Measurements from ENCODE around the gene FYB1.
"Not testable (repeated sequence)": the region's sequence is repeated elsewhere in the genome, so short reads cannot be mapped to it uniquely, and the experiment has no call there.

The FYB1 gene

GRCh38 chr5:39240750-39241149 lies 21.4 kb upstream of the FYB1 start:
- no peak for DNase-seq (ENCODE audit: low read depth)
- TF ChIP-seq CTCF (IDR thresholded peaks at IDR 0.05; ENCODE audit: insufficient read depth, low read depth, low read length, missing control alignments) = no peak

GRCh38 chr5:39238366-39239105 lies 19.2 kb upstream of the FYB1 start:
- no peak for DNase-seq (ENCODE audit: low read depth)
- no peak for TF ChIP-seq CTCF (IDR thresholded peaks at IDR 0.05; ENCODE audit: insufficient read depth, low read depth, low read length, missing control alignments)
- H3K4me3 ChIP-seq (ENCODE audit: low read depth, low read length) = no peak overlapping the region

More at GRCh38 chr5:39240750-39241149, 21.4 kb upstream of the FYB1 start:
- no peak overlapping the region for H3K4me3 ChIP-seq (ENCODE audit: low read depth, low read length)

- no peak for TF ChIP-seq CTCF (IDR thresholded peaks at IDR 0.05; ENCODE audit: insufficient read depth, low read depth, low read length, missing control alignments)
- H3K4me3 ChIP-seq (ENCODE audit: low read depth, low read length) = no peak overlapping the region
- no peak for DNase-seq (ENCODE audit: low read depth)
Observed at GRCh38 chr5:39236718-39237117, 17.4 kb upstream of the FYB1 start.

GRCh38 chr5:39235648-39236047 lies 16.3 kb upstream of the FYB1 start:
- no peak for TF ChIP-seq CTCF (IDR thresholded peaks at IDR 0.05; ENCODE audit: insufficient read depth, low read depth, low read length, missing control alignments)

GRCh38 chr5:39234494-39234893 lies 15.1 kb upstream of the FYB1 start:
- DNase-seq (ENCODE audit: low read depth); H3K4me3 ChIP-seq (ENCODE audit: low read depth, low read length): not testable (repeated sequence)

More at GRCh38 chr5:39235648-39236047, 16.3 kb upstream of the FYB1 start:
- no peak for DNase-seq (ENCODE audit: low read depth)
- no peak overlapping the region for H3K4me3 ChIP-seq (ENCODE audit: low read depth, low read length)

- no peak for TF ChIP-seq CTCF (IDR thresholded peaks at IDR 0.05; ENCODE audit: insufficient read depth, low read depth, low read length, missing control alignments)
Observed at GRCh38 chr5:39233783-39234182, 14.4 kb upstream of the FYB1 start.

GRCh38 chr5:39231705-39232525 lies 12.6 kb upstream of the FYB1 start:
- H3K4me3 ChIP-seq (ENCODE audit: low read depth, low read length) = no peak overlapping the region
- DNase-seq (ENCODE audit: low read depth) = peak; percentile 69
- no peak for TF ChIP-seq CTCF (IDR thresholded peaks at IDR 0.05; ENCODE audit: insufficient read depth, low read depth, low read length, missing control alignments)

More at GRCh38 chr5:39233783-39234182, 14.4 kb upstream of the FYB1 start:
- H3K4me3 ChIP-seq (ENCODE audit: low read depth, low read length) = no peak overlapping the region
- no peak for DNase-seq (ENCODE audit: low read depth)

Measured in GM12865 (cell line).